HEK293 (cell line): ENCODE measurements around the gene MS4A4A.

Experiments
- CTCF ChIA-PET: fragments of 350-600 bp; formaldehyde crosslinking; extraction: SDS; loops from one replicate; lab custom pipeline; 2021; ENCODE audit warnings: antibody characterized with exemption; lab: Yijun Ruan, JAX
- POLR2A ChIA-PET: fragments of 300-600 bp; formaldehyde crosslinking; extraction: SDS; loops from one replicate; lab custom pipeline; 2020; ENCODE audit warnings: antibody characterized with exemption, inconsistent platforms; lab: Yijun Ruan, JAX
- H3K27ac ChIP-seq: fragments of 200-500 bp; sonication (Bioruptor generic); 2 replicates; pipeline ENCODE4 v1.5.1; 2014; ENCODE audit warnings: low read depth, low read length, control low read depth, inconsistent platforms; ENCODE audit errors: extremely low read depth
- H3K36me3 ChIP-seq, 2 experiments: fragments of 200-500 bp in 1 of 2; sonication (Bioruptor generic) in 1 of 2; 1 replicate in 1 of 2; 2 replicates in 1 of 2; pipeline ENCODE4 v1.5.1; 2014 to 2017; ENCODE audit warnings: inconsistent platforms in 2 of 2, low read length in 2 of 2; ENCODE audit not compliant: control insufficient read depth in 2 of 2, insufficient read depth in 1 of 2
- H3K4me1 ChIP-seq: fragments of 200-500 bp; sonication (Bioruptor generic); 2 replicates; pipeline ENCODE4 v1.5.1; 2014; ENCODE audit warnings: mild to moderate bottlenecking, low read length, inconsistent platforms; ENCODE audit not compliant: control insufficient read depth, insufficient read depth
- H3K4me3 ChIP-seq: 2 replicates; pipeline ENCODE4 v1.5.1; 2011; ENCODE audit warnings: low read depth, mild to moderate bottlenecking, control low read depth, low read length, moderate library complexity
- H3K9me3 ChIP-seq: fragments of 200-500 bp; sonication (Bioruptor generic); 2 replicates; pipeline ENCODE4 v1.5.1; 2014; ENCODE audit warnings: low read depth, low read length, inconsistent platforms; ENCODE audit not compliant: control insufficient read depth, insufficient read depth
- GLIS2 ChIP-seq: fragments of 450-650 bp; formaldehyde crosslinking; IDR thresholded peaks from 2 replicates; pipeline ENCODE4 v1.5.1; 2016; ENCODE audit warnings: missing biosample characterization, missing genetic modification characterization
- HOXA7 ChIP-seq: sonication (generic); formaldehyde crosslinking; IDR thresholded peaks from 2 replicates; pipeline ENCODE4 v1.8.1; 2022; ENCODE audit warnings: missing genetic modification reagents, borderline replicate concordance
- HOXC10 ChIP-seq: sonication (generic); formaldehyde crosslinking; IDR thresholded peaks from 2 replicates; pipeline ENCODE4 v1.8.1; 2023; ENCODE audit warnings: mild to moderate bottlenecking, missing genetic modification reagents
- KLF8 ChIP-seq: fragments of 450-650 bp; formaldehyde crosslinking; IDR thresholded peaks from 2 replicates; pipeline ENCODE4 v1.5.1; 2016; ENCODE audit warnings: missing biosample characterization, missing genetic modification characterization
- KLF9 ChIP-seq: fragments of 450-650 bp; formaldehyde crosslinking; IDR thresholded peaks from 2 replicates; pipeline ENCODE4 v1.5.1; 2016; ENCODE audit warnings: missing biosample characterization, missing genetic modification characterization, low read depth
- SALL2 ChIP-seq: fragments of 450-650 bp; formaldehyde crosslinking; IDR thresholded peaks from 2 replicates; pipeline ENCODE4 v1.5.0; 2017; ENCODE audit warnings: missing biosample characterization, mild to moderate bottlenecking, missing genetic modification characterization, borderline replicate concordance
- SCRT1 ChIP-seq: fragments of 450-650 bp; formaldehyde crosslinking; IDR thresholded peaks from 2 replicates; pipeline ENCODE4 v1.5.1; 2016; ENCODE audit warnings: missing biosample characterization, missing genetic modification characterization, borderline replicate concordance
- SP7 ChIP-seq: fragments of 450-650 bp; formaldehyde crosslinking; IDR thresholded peaks from 2 replicates; pipeline ENCODE4 v1.5.1; 2016; ENCODE audit warnings: missing biosample characterization, missing genetic modification characterization
- YY1 ChIP-seq: fragments of 450-650 bp; formaldehyde crosslinking; IDR thresholded peaks from 2 replicates; pipeline ENCODE4 v1.5.1; 2018; ENCODE audit warnings: missing biosample characterization, missing genetic modification characterization
- ZFP69B ChIP-seq: fragments of 450-650 bp; formaldehyde crosslinking; IDR thresholded peaks from 2 replicates; pipeline ENCODE4 v1.5.1; 2016; ENCODE audit warnings: missing biosample characterization, missing genetic modification characterization
- ZNF112 ChIP-seq: fragments of 450-650 bp; formaldehyde crosslinking; IDR thresholded peaks from 2 replicates; pipeline ENCODE4 v1.5.0; 2017; ENCODE audit warnings: missing biosample characterization, missing genetic modification characterization
- ZNF146 ChIP-seq: fragments of 450-650 bp; formaldehyde crosslinking; IDR thresholded peaks from 2 replicates; pipeline ENCODE4 v1.5.1; 2016; ENCODE audit warnings: missing biosample characterization, missing genetic modification characterization
- ZNF16 ChIP-seq: fragments of 450-650 bp; formaldehyde crosslinking; IDR thresholded peaks from 2 replicates; pipeline ENCODE4 v1.5.1; 2016; ENCODE audit warnings: low read depth, missing biosample characterization, missing genetic modification characterization
- ZNF211 ChIP-seq: fragments of 450-650 bp; formaldehyde crosslinking; IDR thresholded peaks from 2 replicates; pipeline ENCODE4 v1.5.1; 2016; ENCODE audit warnings: low read depth, missing biosample characterization, missing genetic modification characterization
- ZNF23 ChIP-seq: fragments of 450-650 bp; formaldehyde crosslinking; IDR thresholded peaks from 2 replicates; pipeline ENCODE4 v1.5.1; 2016; ENCODE audit warnings: missing biosample characterization, missing genetic modification characterization, borderline replicate concordance
- ZNF239 ChIP-seq: fragments of 450-650 bp; formaldehyde crosslinking; IDR thresholded peaks from 2 replicates; pipeline ENCODE4 v1.5.1; 2016; ENCODE audit warnings: missing biosample characterization, missing genetic modification characterization
- ZNF473 ChIP-seq: fragments of 450-650 bp; formaldehyde crosslinking; IDR thresholded peaks from 2 replicates; pipeline ENCODE4 v1.5.1; 2017; ENCODE audit warnings: missing biosample characterization, missing genetic modification characterization
- ZNF48 ChIP-seq: fragments of 450-650 bp; formaldehyde crosslinking; IDR thresholded peaks from 2 replicates; pipeline ENCODE4 v1.5.1; 2016; ENCODE audit warnings: missing biosample characterization, missing genetic modification characterization
- ZNF501 ChIP-seq: fragments of 450-650 bp; formaldehyde crosslinking; IDR thresholded peaks from 2 replicates; pipeline ENCODE4 v1.5.1; 2016; ENCODE audit warnings: missing biosample characterization, missing genetic modification characterization
- ZNF549 ChIP-seq: fragments of 450-650 bp; IDR thresholded peaks from 2 replicates; pipeline ENCODE4 v1.5.1; 2018; ENCODE audit warnings: missing biosample characterization, missing genetic modification characterization, mild to moderate bottlenecking, inconsistent platforms, moderate library complexity
- ZNF629 ChIP-seq: fragments of 450-650 bp; formaldehyde crosslinking; IDR thresholded peaks from 2 replicates; pipeline ENCODE4 v1.5.1; 2017; ENCODE audit warnings: missing biosample characterization, missing genetic modification characterization
- ZNF664 ChIP-seq: fragments of 450-650 bp; formaldehyde crosslinking; IDR thresholded peaks from 2 replicates; pipeline ENCODE4 v1.5.1; 2016; ENCODE audit warnings: missing biosample characterization, missing genetic modification characterization
- ZNF76 ChIP-seq: fragments of 450-650 bp; formaldehyde crosslinking; IDR thresholded peaks from 2 replicates; pipeline ENCODE4; 2016; ENCODE audit warnings: low read depth, missing biosample characterization, missing genetic modification characterization, borderline replicate concordance
- ZNF776 ChIP-seq: fragments of 450-650 bp; formaldehyde crosslinking; IDR thresholded peaks from 2 replicates; pipeline ENCODE4 v1.5.0; 2017; ENCODE audit warnings: missing biosample characterization, missing genetic modification characterization, borderline replicate concordance
- ZNF843 ChIP-seq: fragments of 450-650 bp; formaldehyde crosslinking; IDR thresholded peaks from 2 replicates; pipeline ENCODE4 v1.5.1; 2016; ENCODE audit warnings: missing biosample characterization, missing genetic modification characterization
- ZSCAN30 ChIP-seq: fragments of 450-650 bp; IDR thresholded peaks from 2 replicates; pipeline ENCODE4 v1.5.1; 2018; ENCODE audit warnings: missing biosample characterization, mild to moderate bottlenecking, missing genetic modification characterization, moderate library complexity
- TF ChIP-seq, protein P1 (sequence below): fragments of 450-650 bp; formaldehyde crosslinking; IDR thresholded peaks from 2 replicates; pipeline ENCODE4 v1.5.1; 2016; ENCODE audit warnings: missing biosample characterization, missing genetic modification characterization

MS4A4A gene

DNA sequence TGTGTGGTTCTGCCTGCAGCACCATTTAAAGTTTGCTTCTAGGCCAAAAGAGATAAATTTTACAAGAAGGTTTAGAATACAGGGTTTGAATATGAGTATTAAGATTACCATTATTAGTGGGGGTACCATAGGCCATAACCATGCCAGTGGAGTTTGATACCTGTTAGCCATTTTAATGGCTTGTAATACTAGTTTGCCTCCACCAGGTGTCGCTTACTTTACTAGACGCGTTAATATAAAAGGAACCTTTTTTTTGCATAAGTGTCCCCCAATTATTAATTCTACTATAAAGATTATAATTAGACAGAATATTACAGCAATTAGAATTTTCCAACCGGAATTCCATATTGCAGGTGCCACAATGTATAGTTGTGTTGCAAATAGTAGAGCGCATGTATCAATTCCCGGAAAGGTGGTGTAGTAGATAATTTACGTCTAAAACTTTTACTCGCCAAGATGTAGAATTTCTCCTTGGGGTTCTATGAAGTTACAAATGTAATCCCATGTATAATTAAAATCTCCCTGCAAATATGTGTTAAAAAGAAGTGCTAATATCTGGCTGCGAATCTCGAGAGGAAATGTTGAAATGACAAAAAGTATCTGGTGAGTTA lies 62.7 kb downstream of the MS4A4A start (continued):
- TF ChIP-seq KLF8 (tag by site-specific recombination) (no peak), ZNF16 (no peak), ZSCAN30 (tag by site-specific recombination) (no peak), ZNF629 (tag by site-specific recombination) (no peak), YY1 (tag by site-specific recombination) (no peak), HOXA7 (CRISPR knock-in tag) (no peak), ZNF473 (tag by site-specific recombination) (no peak)

GRCh38 chr11:60344146-60344545 lies 63.7 kb downstream of the MS4A4A start:
- ChIA-PET CTCF (interaction anchor here (0.7 to 3.8 kb wide), 7 partner anchors 10 to 275 kb away, joined by 3 to 30 read pairs (median 9); no protein-coding TSS in a partner anchor), POLR2A (no interaction called here)
- TF ChIP-seq SCRT1 (tag by site-specific recombination) (no peak), ZNF501 (no peak), ZNF146 (tag by site-specific recombination) (no peak), ZNF473 (tag by site-specific recombination) (no peak), GLIS2 (tag by site-specific recombination) (no peak), ZNF23 (tag by site-specific recombination) (no peak), ZNF843 (no peak)
- TF ChIP-seq, protein P1, sequence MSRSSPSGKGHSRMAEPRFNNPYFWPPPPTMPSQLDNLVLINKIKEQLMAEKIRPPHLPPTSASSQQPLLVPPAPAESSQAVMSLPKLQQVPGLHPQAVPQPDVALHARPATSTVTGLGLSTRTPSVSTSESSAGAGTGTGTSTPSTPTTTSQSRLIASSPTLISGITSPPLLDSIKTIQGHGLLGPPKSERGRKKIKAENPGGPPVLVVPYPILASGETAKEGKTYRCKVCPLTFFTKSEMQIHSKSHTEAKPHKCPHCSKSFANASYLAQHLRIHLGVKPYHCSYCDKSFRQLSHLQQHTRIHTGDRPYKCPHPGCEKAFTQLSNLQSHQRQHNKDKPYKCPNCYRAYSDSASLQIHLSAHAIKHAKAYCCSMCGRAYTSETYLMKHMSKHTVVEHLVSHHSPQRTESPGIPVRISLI, result no peak
- Histone ChIP-seq H3K4me3 (no peak overlapping the region), H3K9me3 (no peaks in the 10 kb centered on the region), H3K4me1 (no peaks in the 10 kb centered on the region), H3K36me3 (no peaks in the 10 kb centered on the region), H3K27ac (no peak overlapping the region)

DNA sequence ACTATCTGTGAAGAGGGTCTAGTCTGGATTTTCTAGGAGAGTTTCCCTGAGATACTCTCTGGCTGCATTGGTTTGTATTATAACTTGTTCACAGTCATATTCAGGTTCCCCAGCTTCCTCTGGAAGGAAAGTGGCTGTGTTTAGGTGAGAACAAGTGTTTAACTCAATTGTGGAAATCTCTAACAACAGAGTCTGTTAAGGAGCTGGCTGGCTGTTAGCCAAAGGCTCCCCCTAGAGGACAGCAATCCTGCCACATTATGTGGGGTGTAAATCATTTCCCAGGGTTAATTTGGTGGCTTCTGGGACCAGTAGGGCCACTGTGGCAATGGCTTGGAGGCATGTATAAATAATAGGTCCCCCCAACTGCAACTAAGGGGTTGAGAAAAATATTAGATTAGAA lies 65.0 kb downstream of the MS4A4A start:
- no peaks in the 10 kb centered on the region for H3K4me1 ChIP-seq
- H3K27ac ChIP-seq, result no peak overlapping the region
- H3K9me3 ChIP-seq, result no peaks in the 10 kb centered on the region
- ChIA-PET CTCF (interaction anchor here (0.6 to 3.8 kb wide), 12 partner anchors 9 to 522 kb away, joined by 3 to 30 read pairs (median 4); no protein-coding TSS in a partner anchor), POLR2A (no interaction called here)
- no peak overlapping the region for H3K4me3 ChIP-seq
- no peaks in the 10 kb centered on the region for H3K36me3 ChIP-seq
- no peak for TF ChIP-seq ZNF211 (tag by site-specific recombination)

DNA sequence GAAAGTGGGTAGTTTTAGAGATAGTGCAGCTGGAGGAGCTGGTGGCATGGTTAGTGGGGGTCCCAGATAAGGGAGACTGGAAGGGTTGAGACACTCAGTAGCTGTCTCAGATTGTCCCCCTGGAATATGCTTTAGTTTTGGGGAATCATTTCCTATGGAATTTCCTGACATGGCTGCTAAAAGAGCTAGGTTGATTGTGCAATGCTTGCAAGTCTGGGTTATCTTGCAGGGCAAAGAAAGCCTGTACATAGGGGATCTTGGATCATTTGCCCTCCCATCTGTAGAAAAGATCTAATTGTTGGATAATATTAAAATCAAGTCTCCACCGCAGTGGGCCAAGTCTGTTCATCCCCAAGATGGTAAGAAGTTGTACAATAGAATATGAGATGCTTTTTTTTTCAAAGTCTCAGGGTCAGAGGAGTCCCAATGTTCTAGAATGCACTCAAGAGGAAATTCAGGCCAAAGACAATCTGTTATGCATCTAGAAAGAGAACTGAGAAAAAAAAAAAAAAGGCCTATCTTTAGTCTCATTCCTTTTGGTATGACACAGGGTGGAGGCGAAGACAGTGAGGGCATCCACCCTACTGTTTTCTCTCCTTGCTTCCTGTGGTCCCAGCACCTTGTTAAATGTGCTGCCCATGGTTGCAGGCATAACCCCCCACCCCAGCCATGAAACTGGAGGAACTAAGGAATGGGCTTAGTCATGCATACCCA lies 66.8 kb downstream of the MS4A4A start:
- no peaks in the 10 kb centered on the region for H3K36me3 ChIP-seq
- no peak overlapping the region for H3K4me3 ChIP-seq
- no peaks in the 10 kb centered on the region for H3K9me3 ChIP-seq
- no peaks in the 10 kb centered on the region for H3K4me1 ChIP-seq
- no peak overlapping the region for H3K27ac ChIP-seq
- ChIA-PET CTCF (interaction anchor here (0.7 to 3.8 kb wide), 2 partner anchors 13 to 82 kb away, joined by 4 to 30 read pairs; no protein-coding TSS in a partner anchor), POLR2A (no interaction called here)
- TF ChIP-seq ZNF473 (tag by site-specific recombination) (no peak), SP7 (tag by site-specific recombination) (no peak), KLF9 (tag by site-specific recombination) (no peak), HOXC10 (no peak), ZNF239 (no peak), ZNF48 (tag by site-specific recombination) (no peak), ZNF549 (tag by site-specific recombination) (no peak), ZNF664 (no peak), ZNF776 (tag by site-specific recombination) (no peak), SALL2 (tag by site-specific recombination) (no peak), ZFP69B (tag by site-specific recombination) (no peak), ZNF76 (tag by site-specific recombination) (no peak), ZNF112 (tag by site-specific recombination) (no peak)
- TF ChIP-seq, protein P1, result no peak
